A673 (cell line): ENCODE measurements around the gene MARCHF2. TPM values are rescaled to one million over a fixed set of nuclear protein-coding genes. Genes with fewer than 3 reads are reported as not detected.

Experiments
- BruUV-seq: library from RNA; stranded (reverse); fragments of 400-500 nt; replicated peaks from 2 replicates; lab custom pipeline; 2021; lab: Mats Ljungman, UMichigan
- CTCF ChIA-PET: fragments of 300-600 bp; sonication (Branson Sonifier 250); formaldehyde crosslinking; loops from one replicate; lab custom pipeline; 2022; ENCODE audit warnings: antibody characterized with exemption; lab: Charles Lee
- POLR2A ChIA-PET: fragments of 300-600 bp; sonication (Branson Sonifier 250); formaldehyde crosslinking; loops from one replicate; lab custom pipeline; 2022; ENCODE audit warnings: antibody characterized with exemption; ENCODE audit not compliant: low non-redundant PET; lab: Charles Lee
- DNase-seq: peaks from one replicate; pipeline ENCODE4 v3.0.0-alpha.2; 2015; ENCODE audit warnings: low spot score
- H3K27ac ChIP-seq: fragments of 200-600 bp; sonication (generic); 2 replicates; pipeline ENCODE4 v1.5.1; 2016; ENCODE audit warnings: mixed run types, low read depth, mild to moderate bottlenecking, mixed read lengths, antibody characterized with exemption, low read length; ENCODE audit not compliant: poor library complexity, severe bottlenecking
- H3K27me3 ChIP-seq: fragments of 200-600 bp; sonication (generic); replicated peaks from 2 replicates; pipeline ENCODE4 v1.6.1; 2017; ENCODE audit warnings: mixed run types, low read depth, mild to moderate bottlenecking, mixed read lengths, antibody characterized with exemption, low read length; ENCODE audit not compliant: insufficient read depth, poor library complexity
- H3K36me3 ChIP-seq: fragments of 200-600 bp; sonication (generic); 2 replicates; pipeline ENCODE4 v1.6.1; 2016; ENCODE audit warnings: mixed run types, mild to moderate bottlenecking, mixed read lengths, antibody characterized with exemption, low read length; ENCODE audit not compliant: insufficient read depth, poor library complexity, severe bottlenecking
- H3K4me1 ChIP-seq: fragments of 200-600 bp; sonication (generic); 2 replicates; pipeline ENCODE4 v1.6.1; 2017; ENCODE audit warnings: mixed run types, mild to moderate bottlenecking, mixed read lengths, antibody characterized with exemption, low read length; ENCODE audit not compliant: insufficient read depth, poor library complexity, severe bottlenecking
- H3K4me3 ChIP-seq: fragments of 200-600 bp; sonication (generic); 2 replicates; pipeline ENCODE4 v1.5.1; 2016; ENCODE audit warnings: low read depth, mixed run types, mild to moderate bottlenecking, mixed read lengths, low read length; ENCODE audit not compliant: poor library complexity, severe bottlenecking
- H3K9me3 ChIP-seq: fragments of 200-600 bp; sonication (generic); 2 replicates; pipeline ENCODE4 v1.6.1; 2016; ENCODE audit warnings: mixed run types, low read depth, mild to moderate bottlenecking, mixed read lengths, antibody characterized with exemption, low read length; ENCODE audit not compliant: poor library complexity, severe bottlenecking
- CTCF ChIP-seq: fragments of 300-800, 200-600 bp; sonication (generic); conservative IDR thresholded peaks from 2 replicates; pipeline ENCODE4 v1.5.1; 2017; ENCODE audit warnings: low read depth, mild to moderate bottlenecking, antibody characterized with exemption, low read length, moderate library complexity, mixed read lengths
- EZH2 ChIP-seq: fragments of 200-600 bp; sonication (generic); IDR thresholded peaks from 2 replicates; pipeline ENCODE4 v1.6.1; 2017; ENCODE audit warnings: borderline replicate concordance, low read depth, mild to moderate bottlenecking, mixed read lengths, antibody characterized with exemption, low read length; ENCODE audit not compliant: poor library complexity, severe bottlenecking
- intact Hi-C: fragments of 100-400 bp; cut with micrococcal nuclease; formaldehyde crosslinking; loops from one replicate; pipeline ENCODE4 v1.10.0; 2022; ENCODE audit not compliant: unreplicated experiment
- total RNA-seq: library from RNA; stranded (reverse); gene quantifications from 2 replicates; pipeline ENCODE4 v1.2.3, GENCODE V29; 2021

Gene MARCHF2
- total RNA-seq, 1 experiment from 2014 or later = 8.8 TPM

- POLR2A ChIA-PET = interaction anchor here (0.5 to 0.7 kb wide), 2 partner anchors 52 to 1993 kb away, joined by 4 to 22 read pairs; no protein-coding TSS in a partner anchor
- H3K27me3 ChIP-seq = no peaks in the 10 kb centered on the region
- H3K4me1 ChIP-seq = peaks cover 22% of the 10 kb centered on the region
These were observed 40.5 kb downstream of the MARCHF2 start for GRCh38 chr19:8453616-8454015.

GRCh38 chr19:8454218-8454617 lies 41.1 kb downstream of the MARCHF2 start:
- ChIA-PET POLR2A (no interaction called here), CTCF (no interaction called here)
- DNase-seq = no peak
- H3K27me3 ChIP-seq = no peaks in the 10 kb centered on the region
- no peak overlapping the region for H3K27ac ChIP-seq
- no peaks in the 10 kb centered on the region for H3K9me3 ChIP-seq
- H3K4me1 ChIP-seq = peaks cover 22% of the 10 kb centered on the region
- no peak overlapping the region for H3K4me3 ChIP-seq
- peaks cover 62% of the 10 kb centered on the region for H3K36me3 ChIP-seq
- TF ChIP-seq CTCF (no peak), EZH2 (no peak)
- intact Hi-C loops = no loop called here
- no TSS peak for BruUV-seq

More at GRCh38 chr19:8453616-8454015, 40.5 kb downstream of the MARCHF2 start:
- DNase-seq = no peak
- intact Hi-C loops = no loop called here
- Histone ChIP-seq H3K9me3 (no peaks in the 10 kb centered on the region), H3K36me3 (peaks cover 56% of the 10 kb centered on the region), H3K4me3 (no peak overlapping the region), H3K27ac (no peak overlapping the region)
- CTCF ChIA-PET = no interaction called here
- no TSS peak for BruUV-seq
- TF ChIP-seq CTCF (no peak), EZH2 (no peak)

- Histone ChIP-seq H3K9me3 (no peaks in the 10 kb centered on the region), H3K4me1 (peaks cover 29% of the 10 kb centered on the region), H3K4me3 (no peak overlapping the region), H3K36me3 (peaks cover 66% of the 10 kb centered on the region), H3K27me3 (no peaks in the 10 kb centered on the region), H3K27ac (no peak overlapping the region)
- no peak for DNase-seq
- CTCF ChIA-PET = no interaction called here
- no TSS peak for BruUV-seq
- POLR2A ChIA-PET = no interaction called here
- TF ChIP-seq CTCF = no peak
- no peak for TF ChIP-seq EZH2
- intact Hi-C loops = no loop called here
These were observed 41.9 kb downstream of the MARCHF2 start for GRCh38 chr19:8455018-8455417.
